HepG2 (cell line): ENCODE measurements around the gene FAM216A.

Source experiments
- ARNT ChIP-seq: fragments of 450-650 bp; IDR thresholded peaks from 2 replicates; pipeline ENCODE4 v1.6.1; 2017
- ATF1 ChIP-seq: IDR thresholded peaks from 2 replicates; pipeline ENCODE4 v1.6.1; 2016; ENCODE audit warnings: mild to moderate bottlenecking, control low read depth
- MAFK ChIP-seq, 2 experiments: IDR thresholded peaks in 1 of 2; conservative IDR thresholded peaks in 1 of 2; 2 replicates each; pipeline ENCODE4 v1.6.1; 2011; ENCODE audit warnings: improper control_type of control experiment in 2 of 2, low read length in 2 of 2
- MYC ChIP-seq: sonication (generic); formaldehyde crosslinking; IDR thresholded peaks from 2 replicates; pipeline ENCODE4 v1.9.0; 2021; ENCODE audit warnings: missing genetic modification reagents, borderline replicate concordance
- POLR2A ChIP-seq, 2 experiments: IDR thresholded peaks; 2 replicates each; pipeline ENCODE4 v1.6.1; 2011; ENCODE audit warnings: low read depth in 2 of 2, low read length in 2 of 2, mild to moderate bottlenecking in 1 of 2, moderate library complexity in 1 of 2; ENCODE audit not compliant: insufficient read depth in 1 of 2
- SALL1 ChIP-seq: sonication (generic); formaldehyde crosslinking; IDR thresholded peaks from 2 replicates; pipeline ENCODE4 v1.8.0; 2022; ENCODE audit warnings: mild to moderate bottlenecking, missing genetic modification reagents
- ZFX ChIP-seq: sonication (generic); formaldehyde crosslinking; IDR thresholded peaks from 2 replicates; pipeline ENCODE4 v1.4.0; 2020; ENCODE audit warnings: mild to moderate bottlenecking, low read depth, missing genetic modification reagents, moderate library complexity
- ZNF432 ChIP-seq: sonication (generic); formaldehyde crosslinking; IDR thresholded peaks from 2 replicates; pipeline ENCODE4 v1.5.0; 2020; ENCODE audit warnings: missing genetic modification reagents, mild to moderate bottlenecking, borderline replicate concordance
- TF ChIP-seq, protein P1 (sequence below): sonication (generic); formaldehyde crosslinking; IDR thresholded peaks from 2 replicates; pipeline ENCODE4 v1.4.0; 2020; ENCODE audit warnings: low read depth, missing genetic modification reagents
- TF ChIP-seq, protein P2 (sequence below): sonication (generic); formaldehyde crosslinking; IDR thresholded peaks from 2 replicates; pipeline ENCODE4 v1.8.1; 2023; ENCODE audit warnings: missing genetic modification reagents, inconsistent platforms, borderline replicate concordance
- TF ChIP-seq, protein P3 (sequence below): sonication (generic); formaldehyde crosslinking; IDR thresholded peaks from 2 replicates; pipeline ENCODE4 v1.4.0; 2020; ENCODE audit warnings: mild to moderate bottlenecking, missing genetic modification reagents
- TF ChIP-seq, protein P4 (sequence below): sonication (generic); formaldehyde crosslinking; IDR thresholded peaks from 2 replicates; pipeline ENCODE4 v1.4.0; 2020; ENCODE audit warnings: missing genetic modification reagents, borderline replicate concordance

DNA sequence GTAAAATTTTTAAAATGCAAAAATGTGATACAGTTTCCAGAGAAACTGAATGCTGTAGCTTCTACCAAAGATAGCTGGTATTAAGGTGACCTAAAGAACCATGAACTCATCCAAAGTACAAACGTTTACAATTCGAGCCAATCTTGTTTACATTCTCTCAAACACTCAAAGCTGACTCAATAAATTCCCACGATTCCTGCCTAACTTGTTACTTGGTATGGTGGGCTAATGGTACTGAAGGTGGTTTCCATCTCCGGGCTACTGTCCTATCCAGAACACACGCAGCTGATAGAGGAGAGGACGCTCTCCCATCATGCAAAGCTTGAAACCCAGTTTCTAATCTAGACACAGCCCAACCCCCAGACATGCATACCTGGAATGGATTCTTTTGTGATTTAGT is 65.0 kb downstream of the FAM216A start:
- TF ChIP-seq, protein P1, sequence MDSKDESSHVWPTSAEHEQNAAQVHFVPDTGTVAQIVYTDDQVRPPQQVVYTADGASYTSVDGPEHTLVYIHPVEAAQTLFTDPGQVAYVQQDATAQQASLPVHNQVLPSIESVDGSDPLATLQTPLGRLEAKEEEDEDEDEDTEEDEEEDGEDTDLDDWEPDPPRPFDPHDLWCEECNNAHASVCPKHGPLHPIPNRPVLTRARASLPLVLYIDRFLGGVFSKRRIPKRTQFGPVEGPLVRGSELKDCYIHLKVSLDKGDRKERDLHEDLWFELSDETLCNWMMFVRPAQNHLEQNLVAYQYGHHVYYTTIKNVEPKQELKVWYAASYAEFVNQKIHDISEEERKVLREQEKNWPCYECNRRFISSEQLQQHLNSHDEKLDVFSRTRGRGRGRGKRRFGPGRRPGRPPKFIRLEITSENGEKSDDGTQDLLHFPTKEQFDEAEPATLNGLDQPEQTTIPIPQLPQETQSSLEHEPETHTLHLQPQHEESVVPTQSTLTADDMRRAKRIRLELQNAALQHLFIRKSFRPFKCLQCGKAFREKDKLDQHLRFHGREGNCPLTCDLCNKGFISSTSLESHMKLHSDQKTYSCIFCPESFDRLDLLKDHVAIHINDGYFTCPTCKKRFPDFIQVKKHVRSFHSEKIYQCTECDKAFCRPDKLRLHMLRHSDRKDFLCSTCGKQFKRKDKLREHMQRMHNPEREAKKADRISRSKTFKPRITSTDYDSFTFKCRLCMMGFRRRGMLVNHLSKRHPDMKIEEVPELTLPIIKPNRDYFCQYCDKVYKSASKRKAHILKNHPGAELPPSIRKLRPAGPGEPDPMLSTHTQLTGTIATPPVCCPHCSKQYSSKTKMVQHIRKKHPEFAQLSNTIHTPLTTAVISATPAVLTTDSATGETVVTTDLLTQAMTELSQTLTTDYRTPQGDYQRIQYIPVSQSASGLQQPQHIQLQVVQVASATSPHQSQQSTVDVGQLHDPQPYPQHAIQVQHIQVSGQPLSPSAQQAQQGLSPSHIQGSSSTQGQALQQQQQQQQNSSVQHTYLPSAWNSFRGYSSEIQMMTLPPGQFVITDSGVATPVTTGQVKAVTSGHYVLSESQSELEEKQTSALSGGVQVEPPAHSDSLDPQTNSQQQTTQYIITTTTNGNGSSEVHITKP (CRISPR knock-in tag), result no peak
- no peak for TF ChIP-seq MYC
- no peak for TF ChIP-seq ZNF432 (CRISPR knock-in tag)
- TF ChIP-seq, protein P2, sequence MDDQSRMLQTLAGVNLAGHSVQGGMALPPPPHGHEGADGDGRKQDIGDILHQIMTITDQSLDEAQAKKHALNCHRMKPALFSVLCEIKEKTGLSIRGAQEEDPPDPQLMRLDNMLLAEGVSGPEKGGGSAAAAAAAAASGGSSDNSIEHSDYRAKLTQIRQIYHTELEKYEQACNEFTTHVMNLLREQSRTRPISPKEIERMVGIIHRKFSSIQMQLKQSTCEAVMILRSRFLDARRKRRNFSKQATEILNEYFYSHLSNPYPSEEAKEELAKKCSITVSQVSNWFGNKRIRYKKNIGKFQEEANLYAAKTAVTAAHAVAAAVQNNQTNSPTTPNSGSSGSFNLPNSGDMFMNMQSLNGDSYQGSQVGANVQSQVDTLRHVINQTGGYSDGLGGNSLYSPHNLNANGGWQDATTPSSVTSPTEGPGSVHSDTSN (CRISPR knock-in tag), result no peak
- TF ChIP-seq SALL1 (CRISPR knock-in tag), result no peak
- no peak for TF ChIP-seq ZFX (CRISPR knock-in tag)
- TF ChIP-seq, protein P3, sequence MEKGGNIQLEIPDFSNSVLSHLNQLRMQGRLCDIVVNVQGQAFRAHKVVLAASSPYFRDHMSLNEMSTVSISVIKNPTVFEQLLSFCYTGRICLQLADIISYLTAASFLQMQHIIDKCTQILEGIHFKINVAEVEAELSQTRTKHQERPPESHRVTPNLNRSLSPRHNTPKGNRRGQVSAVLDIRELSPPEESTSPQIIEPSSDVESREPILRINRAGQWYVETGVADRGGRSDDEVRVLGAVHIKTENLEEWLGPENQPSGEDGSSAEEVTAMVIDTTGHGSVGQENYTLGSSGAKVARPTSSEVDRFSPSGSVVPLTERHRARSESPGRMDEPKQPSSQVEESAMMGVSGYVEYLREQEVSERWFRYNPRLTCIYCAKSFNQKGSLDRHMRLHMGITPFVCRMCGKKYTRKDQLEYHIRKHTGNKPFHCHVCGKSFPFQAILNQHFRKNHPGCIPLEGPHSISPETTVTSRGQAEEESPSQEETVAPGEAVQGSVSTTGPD (CRISPR knock-in tag), result no peak
- TF ChIP-seq ARNT, result no peak
- TF ChIP-seq POLR2A (IDR thresholded peaks at IDR 0.05; ENCODE audit: insufficient read depth in 1 of 2, low read depth in 2 of 2, low read length in 2 of 2), result no peak
- no peak for TF ChIP-seq MAFK (conservative IDR thresholded peaks at IDR 0.05 in 1 of 2, IDR thresholded peaks at IDR 0.05 in 1 of 2; ENCODE audit: low read length in 2 of 2)
- TF ChIP-seq, protein P4, sequence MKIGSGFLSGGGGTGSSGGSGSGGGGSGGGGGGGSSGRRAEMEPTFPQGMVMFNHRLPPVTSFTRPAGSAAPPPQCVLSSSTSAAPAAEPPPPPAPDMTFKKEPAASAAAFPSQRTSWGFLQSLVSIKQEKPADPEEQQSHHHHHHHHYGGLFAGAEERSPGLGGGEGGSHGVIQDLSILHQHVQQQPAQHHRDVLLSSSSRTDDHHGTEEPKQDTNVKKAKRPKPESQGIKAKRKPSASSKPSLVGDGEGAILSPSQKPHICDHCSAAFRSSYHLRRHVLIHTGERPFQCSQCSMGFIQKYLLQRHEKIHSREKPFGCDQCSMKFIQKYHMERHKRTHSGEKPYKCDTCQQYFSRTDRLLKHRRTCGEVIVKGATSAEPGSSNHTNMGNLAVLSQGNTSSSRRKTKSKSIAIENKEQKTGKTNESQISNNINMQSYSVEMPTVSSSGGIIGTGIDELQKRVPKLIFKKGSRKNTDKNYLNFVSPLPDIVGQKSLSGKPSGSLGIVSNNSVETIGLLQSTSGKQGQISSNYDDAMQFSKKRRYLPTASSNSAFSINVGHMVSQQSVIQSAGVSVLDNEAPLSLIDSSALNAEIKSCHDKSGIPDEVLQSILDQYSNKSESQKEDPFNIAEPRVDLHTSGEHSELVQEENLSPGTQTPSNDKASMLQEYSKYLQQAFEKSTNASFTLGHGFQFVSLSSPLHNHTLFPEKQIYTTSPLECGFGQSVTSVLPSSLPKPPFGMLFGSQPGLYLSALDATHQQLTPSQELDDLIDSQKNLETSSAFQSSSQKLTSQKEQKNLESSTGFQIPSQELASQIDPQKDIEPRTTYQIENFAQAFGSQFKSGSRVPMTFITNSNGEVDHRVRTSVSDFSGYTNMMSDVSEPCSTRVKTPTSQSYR, result no peak
- TF ChIP-seq ATF1 (CRISPR knock-in tag), result no peak
